ENCODE measurements around the gene AGBL5.

Gene AGBL5

GRCh38 chr2:27053776-27054175, 2.3 kb downstream of the AGBL5 start:
- TF ChIP-seq GATA2 (IDR thresholded peaks at IDR 0.05; ENCODE audit: low read depth, low read length), result no peak
- TF ChIP-seq GATA3 (IDR thresholded peaks at IDR 0.05; ENCODE audit: low read depth, low read length), result no peak

GRCh38 chr2:27054721-27055120, 3.3 kb downstream of the AGBL5 start:
- TF ChIP-seq GATA3 (IDR thresholded peaks at IDR 0.05; ENCODE audit: low read depth, low read length), result no peak
- TF ChIP-seq GATA2 (IDR thresholded peaks at IDR 0.05; ENCODE audit: low read depth, low read length), result no peak

GRCh38 chr2:27057184-27057583, 5.7 kb downstream of the AGBL5 start:
- TF ChIP-seq GATA2 (IDR thresholded peaks at IDR 0.05; ENCODE audit: low read depth, low read length) (no peak), GATA3 (IDR thresholded peaks at IDR 0.05; ENCODE audit: low read depth, low read length) (no peak)

GRCh38 chr2:27058210-27058609, 6.7 kb downstream of the AGBL5 start:
- no peak for TF ChIP-seq GATA3 (IDR thresholded peaks at IDR 0.05; ENCODE audit: low read depth, low read length)
- no peak for TF ChIP-seq GATA2 (IDR thresholded peaks at IDR 0.05; ENCODE audit: low read depth, low read length)

GRCh38 chr2:27059141-27059820, 7.8 kb downstream of the AGBL5 start:
- TF ChIP-seq GATA3 (IDR thresholded peaks at IDR 0.05; ENCODE audit: low read depth, low read length), result no peak
- TF ChIP-seq GATA2 (IDR thresholded peaks at IDR 0.05; ENCODE audit: low read depth, low read length), result no peak

GRCh38 chr2:27060323-27060722, 8.9 kb downstream of the AGBL5 start:
- no peak for TF ChIP-seq GATA3 (IDR thresholded peaks at IDR 0.05; ENCODE audit: low read depth, low read length)
- no peak for TF ChIP-seq GATA2 (IDR thresholded peaks at IDR 0.05; ENCODE audit: low read depth, low read length)

- TF ChIP-seq GATA3 (IDR thresholded peaks at IDR 0.05; ENCODE audit: low read depth, low read length) (no peak), GATA2 (IDR thresholded peaks at IDR 0.05; ENCODE audit: low read depth, low read length) (no peak)
These were observed 13.7 kb downstream of the AGBL5 start for GRCh38 chr2:27065128-27065527.

GRCh38 chr2:27067385-27067784, 15.9 kb downstream of the AGBL5 start:
- no peak for TF ChIP-seq GATA3 (IDR thresholded peaks at IDR 0.05; ENCODE audit: low read depth, low read length)
- TF ChIP-seq GATA2 (IDR thresholded peaks at IDR 0.05; ENCODE audit: low read depth, low read length), result no peak

GRCh38 chr2:27069436-27069835, 18.0 kb downstream of the AGBL5 start:
- TF ChIP-seq GATA2 (IDR thresholded peaks at IDR 0.05; ENCODE audit: low read depth, low read length) (no peak), GATA3 (IDR thresholded peaks at IDR 0.05; ENCODE audit: low read depth, low read length) (no peak)

- TF ChIP-seq GATA2 (IDR thresholded peaks at IDR 0.05; ENCODE audit: low read depth, low read length) (no peak), GATA3 (IDR thresholded peaks at IDR 0.05; ENCODE audit: low read depth, low read length) (no peak)
These were observed 18.6 kb downstream of the AGBL5 start for GRCh38 chr2:27069961-27070618.

- TF ChIP-seq GATA3 (IDR thresholded peaks at IDR 0.05; ENCODE audit: low read depth, low read length) (no peak), GATA2 (IDR thresholded peaks at IDR 0.05; ENCODE audit: low read depth, low read length) (no peak)
These were observed 19.3 kb downstream of the AGBL5 start for GRCh38 chr2:27070653-27071276.

GRCh38 chr2:27071277-27071989, 20.0 kb downstream of the AGBL5 start, which contains the start of gene OST4:
TSS of gene OST4 (minus strand) at chr2:27071654.
- no peak for TF ChIP-seq GATA3 (IDR thresholded peaks at IDR 0.05; ENCODE audit: low read depth, low read length)
- no peak for TF ChIP-seq GATA2 (IDR thresholded peaks at IDR 0.05; ENCODE audit: low read depth, low read length)

- TF ChIP-seq GATA3 (IDR thresholded peaks at IDR 0.05; ENCODE audit: low read depth, low read length) (no peak), GATA2 (IDR thresholded peaks at IDR 0.05; ENCODE audit: low read depth, low read length) (no peak)
These were observed 20.7 kb downstream of the AGBL5 start for GRCh38 chr2:27071990-27072830.
